Large intestine (tissue), 1 donor: ENCODE data around the gene RBBP8NL. TPM values are rescaled to one million over a fixed set of nuclear protein-coding genes. Genes with fewer than 3 reads are reported as not detected.

Experiments used
- polyA plus RNA-seq: library from polyadenylated mRNA; unstranded; fragments of 120-200 nt; gene quantifications from one replicate; pipeline ENCODE4 v1.2.1, GENCODE V29; 2013

Gene RBBP8NL
- polyA plus RNA-seq, 1 donor = 9.6 TPM

Other genes with a start within 250 kb of the RBBP8NL start
- 30.9 TPM for gene MTG2, start 244.5 kb downstream of the RBBP8NL start, polyA plus RNA-seq
- 0.33 TPM for gene HRH3, start 207.3 kb downstream of the RBBP8NL start, polyA plus RNA-seq
- gene OSBPL2, start 189.0 kb downstream of the RBBP8NL start, polyA plus RNA-seq = 35.7 TPM
- 50.4 TPM for gene ADRM1, start 124.5 kb downstream of the RBBP8NL start, polyA plus RNA-seq
- gene LAMA5, start 60.2 kb downstream of the RBBP8NL start, polyA plus RNA-seq = 92.1 TPM
- 2,139 TPM for gene RPS21, start 40.4 kb downstream of the RBBP8NL start, polyA plus RNA-seq
- 7.1 TPM for gene CABLES2, start 20.3 kb downstream of the RBBP8NL start, polyA plus RNA-seq
- 40.9 TPM for gene GATA5, start 48.5 kb upstream of the RBBP8NL start, polyA plus RNA-seq
- 1.4 TPM for gene SLCO4A1, start 215.0 kb upstream of the RBBP8NL start, polyA plus RNA-seq